Neural cell (in vitro differentiated cells): ENCODE measurements around the gene HAUS6. TPM values are rescaled to one million over a fixed set of nuclear protein-coding genes. Genes with fewer than 3 reads are reported as not detected.
"Not testable (repeated sequence)": the region's sequence is repeated elsewhere in the genome, so short reads cannot be mapped to it uniquely, and the experiment has no call there.

Experiments
- H2AFZ ChIP-seq: fragments of 200-600, 300-800 bp; sonication (generic), shearing (Covaris generic); 2 replicates; pipeline ENCODE4 v1.6.0; 2014; ENCODE audit warnings: low read depth, mild to moderate bottlenecking, antibody characterized with exemption, low read length, moderate library complexity
- H3F3A ChIP-seq: fragments of 200-600 bp; shearing (Covaris generic); 2 replicates; pipeline ENCODE4 v1.6.1; 2016; ENCODE audit warnings: mild to moderate bottlenecking, moderate library complexity, mixed read lengths, antibody characterized with exemption, low read length; ENCODE audit not compliant: insufficient read depth, poor library complexity, severe bottlenecking
- H3K27ac ChIP-seq: fragments of 200-600, 300-800 bp; sonication (generic), shearing (Covaris generic); 2 replicates; pipeline ENCODE4 v1.5.1; 2014; ENCODE audit warnings: mild to moderate bottlenecking, low read length, moderate library complexity
- H3K27me3 ChIP-seq: fragments of 300-800, 200-600 bp; sonication (generic), shearing (Covaris generic); 2 replicates; pipeline ENCODE4 v1.6.0; 2014; ENCODE audit warnings: mild to moderate bottlenecking, low read depth, low read length, moderate library complexity; ENCODE audit not compliant: insufficient read depth
- H3K36me3 ChIP-seq: fragments of 300-800, 200-600 bp; sonication (generic), shearing (Covaris generic); 2 replicates; pipeline ENCODE4 v1.5.1; 2014; ENCODE audit warnings: mild to moderate bottlenecking, antibody characterized with exemption, low read length, moderate library complexity; ENCODE audit not compliant: insufficient read depth
- H3K4me2 ChIP-seq: fragments of 300-800, 200-600 bp; sonication (generic), shearing (Covaris generic); 2 replicates; pipeline ENCODE4 v1.6.0; 2014; ENCODE audit warnings: mild to moderate bottlenecking, low read length
- H3K4me3 ChIP-seq: fragments of 300-800, 200-600 bp; sonication (generic), shearing (Covaris generic); 2 replicates; pipeline ENCODE4 v1.5.1; 2014; ENCODE audit warnings: mild to moderate bottlenecking, low read length, moderate library complexity
- H3K79me2 ChIP-seq: fragments of 200-600 bp; shearing (Covaris generic); replicated peaks from 2 replicates; pipeline ENCODE4 v1.6.0; 2014; ENCODE audit warnings: mild to moderate bottlenecking, low read length, moderate library complexity; ENCODE audit not compliant: insufficient read depth
- H3K9ac ChIP-seq: fragments of 300-800, 200-600 bp; sonication (generic), shearing (Covaris generic); 2 replicates; pipeline ENCODE4 v1.6.1; 2016; ENCODE audit warnings: mild to moderate bottlenecking, low read length, mixed read lengths
- H3K9me2 ChIP-seq: fragments of 200-600 bp; shearing (Covaris generic); 2 replicates; pipeline ENCODE4 v1.6.1; 2016; ENCODE audit warnings: mild to moderate bottlenecking, low read length, mixed read lengths; ENCODE audit not compliant: insufficient read depth
- H3K9me3 ChIP-seq: fragments of 200-600, 300-800 bp; sonication (generic), shearing (Covaris generic); 2 replicates; pipeline ENCODE4 v1.6.1; 2016; ENCODE audit warnings: mild to moderate bottlenecking, mixed run types, low read length, moderate library complexity, mixed read lengths
- H4K20me1 ChIP-seq: fragments of 200-600 bp; shearing (Covaris generic); 2 replicates; pipeline ENCODE4 v1.6.1; 2016; ENCODE audit warnings: mild to moderate bottlenecking, mixed run types; ENCODE audit not compliant: insufficient read depth
- EP300 ChIP-seq: fragments of 450-650 bp; conservative IDR thresholded peaks from 2 replicates; pipeline ENCODE4 v1.6.1; 2014; ENCODE audit warnings: antibody characterized with exemption, mild to moderate bottlenecking, moderate library complexity; ENCODE audit not compliant: poor library complexity, severe bottlenecking
- EZH2 ChIP-seq: fragments of 200-600, 300-800 bp; shearing (Covaris generic), sonication (generic); IDR thresholded peaks from 2 replicates; pipeline ENCODE4 v1.6.1; 2014; ENCODE audit warnings: antibody characterized with exemption, low read length, borderline replicate concordance, mild to moderate bottlenecking; ENCODE audit not compliant: insufficient read depth, poor library complexity, severe bottlenecking
- MXI1 ChIP-seq: fragments of 450-650 bp; conservative IDR thresholded peaks from 2 replicates; pipeline ENCODE4 v1.6.1; 2014; ENCODE audit warnings: antibody characterized with exemption, mild to moderate bottlenecking; ENCODE audit not compliant: poor library complexity, severe bottlenecking
- POLR2AphosphoS5 ChIP-seq: IDR thresholded peaks from 2 replicates; pipeline ENCODE4 v1.6.1; 2012
- RAD21 ChIP-seq: fragments of 450-650 bp; conservative IDR thresholded peaks from 2 replicates; pipeline ENCODE4 v1.6.1; 2014; ENCODE audit warnings: antibody characterized with exemption, mild to moderate bottlenecking, moderate library complexity
- SMC3 ChIP-seq: fragments of 450-650 bp; conservative IDR thresholded peaks from 2 replicates; pipeline ENCODE4 v1.6.1; 2014; ENCODE audit warnings: antibody characterized with exemption, mild to moderate bottlenecking, moderate library complexity; ENCODE audit not compliant: poor library complexity
- TAF1 ChIP-seq: IDR thresholded peaks from 2 replicates; pipeline ENCODE4 v1.6.1; 2012; ENCODE audit warnings: low read depth
- polyA plus RNA-seq: library from polyadenylated mRNA; depleted of rRNA; stranded (reverse); fragments of >200 nt; gene quantifications from 2 replicates; pipeline ENCODE4 v1.2.3, GENCODE V29; 2014
- TF ChIP-seq, protein P1 (sequence below): IDR thresholded peaks from 2 replicates; pipeline ENCODE4 v1.6.1; 2012; ENCODE audit warnings: borderline replicate concordance
- TF ChIP-seq, protein P2 (sequence below): fragments of 450-650 bp; IDR thresholded peaks from 2 replicates; pipeline ENCODE4 v1.5.1; 2014; ENCODE audit warnings: antibody characterized with exemption, mild to moderate bottlenecking, moderate library complexity; ENCODE audit not compliant: poor library complexity, severe bottlenecking

The HAUS6 gene
- polyA plus RNA-seq, 1 donor from 2014 or later, result 15.2 TPM

DNA sequence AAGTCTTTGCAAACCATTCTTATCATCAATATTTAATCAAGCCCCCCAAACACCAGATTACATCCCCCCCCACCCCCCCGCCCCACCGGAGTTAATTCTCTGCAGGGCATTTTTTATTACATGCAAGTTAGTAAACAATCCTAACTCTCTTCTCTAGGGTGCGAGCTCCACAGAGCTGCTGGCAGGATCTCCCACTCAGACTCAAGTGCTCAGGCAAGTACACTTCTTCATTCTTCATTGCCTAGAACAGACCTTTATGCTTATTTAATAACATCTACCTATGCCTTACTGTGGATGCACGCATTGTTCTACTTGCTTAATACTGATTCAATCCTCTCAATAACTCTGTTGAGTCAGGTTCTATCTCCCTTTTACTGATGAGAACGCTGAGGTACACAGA lies 79.6 kb downstream of the HAUS6 start:
- no peak overlapping the region for H2AFZ ChIP-seq

DNA sequence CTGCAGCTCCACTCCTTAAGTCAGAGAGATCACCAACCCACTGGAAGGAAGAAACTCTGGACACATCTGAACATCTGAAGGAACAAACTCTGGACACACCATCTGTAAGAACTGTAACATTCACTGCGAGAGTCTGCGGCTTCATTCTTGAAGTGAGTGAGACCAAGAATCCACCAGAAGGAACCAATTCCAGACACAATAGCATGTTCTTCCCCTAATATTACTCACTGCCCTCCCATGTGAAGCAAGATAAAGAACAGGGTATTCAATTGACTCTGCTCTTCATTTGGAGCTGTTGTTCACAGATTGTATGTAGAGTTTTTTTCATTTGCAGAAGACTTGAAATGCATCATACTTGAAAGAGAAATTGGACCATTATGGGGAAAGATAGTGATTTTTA lies 80.5 kb downstream of the HAUS6 start:
- no peaks in the 10 kb centered on the region for H3K9me2 ChIP-seq
- H3K36me3 ChIP-seq, result no peaks in the 10 kb centered on the region
- no peaks in the 10 kb centered on the region for H3K79me2 ChIP-seq
- H3K4me2 ChIP-seq, result no peak overlapping the region
- H3K9me3 ChIP-seq, result no peaks in the 10 kb centered on the region
- no peak overlapping the region for H3K4me3 ChIP-seq
- H3K9ac ChIP-seq, result no peak overlapping the region
- no peaks in the 10 kb centered on the region for H4K20me1 ChIP-seq
- TF ChIP-seq, protein P1, sequence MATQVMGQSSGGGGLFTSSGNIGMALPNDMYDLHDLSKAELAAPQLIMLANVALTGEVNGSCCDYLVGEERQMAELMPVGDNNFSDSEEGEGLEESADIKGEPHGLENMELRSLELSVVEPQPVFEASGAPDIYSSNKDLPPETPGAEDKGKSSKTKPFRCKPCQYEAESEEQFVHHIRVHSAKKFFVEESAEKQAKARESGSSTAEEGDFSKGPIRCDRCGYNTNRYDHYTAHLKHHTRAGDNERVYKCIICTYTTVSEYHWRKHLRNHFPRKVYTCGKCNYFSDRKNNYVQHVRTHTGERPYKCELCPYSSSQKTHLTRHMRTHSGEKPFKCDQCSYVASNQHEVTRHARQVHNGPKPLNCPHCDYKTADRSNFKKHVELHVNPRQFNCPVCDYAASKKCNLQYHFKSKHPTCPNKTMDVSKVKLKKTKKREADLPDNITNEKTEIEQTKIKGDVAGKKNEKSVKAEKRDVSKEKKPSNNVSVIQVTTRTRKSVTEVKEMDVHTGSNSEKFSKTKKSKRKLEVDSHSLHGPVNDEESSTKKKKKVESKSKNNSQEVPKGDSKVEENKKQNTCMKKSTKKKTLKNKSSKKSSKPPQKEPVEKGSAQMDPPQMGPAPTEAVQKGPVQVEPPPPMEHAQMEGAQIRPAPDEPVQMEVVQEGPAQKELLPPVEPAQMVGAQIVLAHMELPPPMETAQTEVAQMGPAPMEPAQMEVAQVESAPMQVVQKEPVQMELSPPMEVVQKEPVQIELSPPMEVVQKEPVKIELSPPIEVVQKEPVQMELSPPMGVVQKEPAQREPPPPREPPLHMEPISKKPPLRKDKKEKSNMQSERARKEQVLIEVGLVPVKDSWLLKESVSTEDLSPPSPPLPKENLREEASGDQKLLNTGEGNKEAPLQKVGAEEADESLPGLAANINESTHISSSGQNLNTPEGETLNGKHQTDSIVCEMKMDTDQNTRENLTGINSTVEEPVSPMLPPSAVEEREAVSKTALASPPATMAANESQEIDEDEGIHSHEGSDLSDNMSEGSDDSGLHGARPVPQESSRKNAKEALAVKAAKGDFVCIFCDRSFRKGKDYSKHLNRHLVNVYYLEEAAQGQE, result no peak
- TF ChIP-seq RAD21, result no peak
- no peak for TF ChIP-seq TAF1
- no peak for TF ChIP-seq POLR2AphosphoS5
- TF ChIP-seq SMC3, result no peak
- no peak for TF ChIP-seq EP300
- no peak for TF ChIP-seq MXI1
- no peaks in the 10 kb centered on the region for H3K27me3 ChIP-seq
- H2AFZ ChIP-seq, result no peak overlapping the region
- H3K27ac ChIP-seq, result no peak overlapping the region
- H3F3A ChIP-seq, result no peaks in the 10 kb centered on the region

More for the DNA sequence above, 79.6 kb downstream of the HAUS6 start:
- no peak overlapping the region for H3K4me3 ChIP-seq
- H4K20me1 ChIP-seq, result no peaks in the 10 kb centered on the region
- H3K79me2 ChIP-seq, result no peaks in the 10 kb centered on the region
- no peaks in the 10 kb centered on the region for H3K36me3 ChIP-seq
- H3K9ac ChIP-seq, result no peak overlapping the region
- H3F3A ChIP-seq, result no peaks in the 10 kb centered on the region
- TF ChIP-seq, protein P2, sequence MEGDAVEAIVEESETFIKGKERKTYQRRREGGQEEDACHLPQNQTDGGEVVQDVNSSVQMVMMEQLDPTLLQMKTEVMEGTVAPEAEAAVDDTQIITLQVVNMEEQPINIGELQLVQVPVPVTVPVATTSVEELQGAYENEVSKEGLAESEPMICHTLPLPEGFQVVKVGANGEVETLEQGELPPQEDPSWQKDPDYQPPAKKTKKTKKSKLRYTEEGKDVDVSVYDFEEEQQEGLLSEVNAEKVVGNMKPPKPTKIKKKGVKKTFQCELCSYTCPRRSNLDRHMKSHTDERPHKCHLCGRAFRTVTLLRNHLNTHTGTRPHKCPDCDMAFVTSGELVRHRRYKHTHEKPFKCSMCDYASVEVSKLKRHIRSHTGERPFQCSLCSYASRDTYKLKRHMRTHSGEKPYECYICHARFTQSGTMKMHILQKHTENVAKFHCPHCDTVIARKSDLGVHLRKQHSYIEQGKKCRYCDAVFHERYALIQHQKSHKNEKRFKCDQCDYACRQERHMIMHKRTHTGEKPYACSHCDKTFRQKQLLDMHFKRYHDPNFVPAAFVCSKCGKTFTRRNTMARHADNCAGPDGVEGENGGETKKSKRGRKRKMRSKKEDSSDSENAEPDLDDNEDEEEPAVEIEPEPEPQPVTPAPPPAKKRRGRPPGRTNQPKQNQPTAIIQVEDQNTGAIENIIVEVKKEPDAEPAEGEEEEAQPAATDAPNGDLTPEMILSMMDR, result no peak
- TF ChIP-seq EZH2 (no peak), RAD21 (no peak)
- TF ChIP-seq, protein P1, result no peak
- H3K27ac ChIP-seq, result no peak overlapping the region
- H3K9me2 ChIP-seq, result no peaks in the 10 kb centered on the region
- no peaks in the 10 kb centered on the region for H3K27me3 ChIP-seq
- H3K9me3 ChIP-seq, result no peaks in the 10 kb centered on the region
- no peak overlapping the region for H3K4me2 ChIP-seq

DNA sequence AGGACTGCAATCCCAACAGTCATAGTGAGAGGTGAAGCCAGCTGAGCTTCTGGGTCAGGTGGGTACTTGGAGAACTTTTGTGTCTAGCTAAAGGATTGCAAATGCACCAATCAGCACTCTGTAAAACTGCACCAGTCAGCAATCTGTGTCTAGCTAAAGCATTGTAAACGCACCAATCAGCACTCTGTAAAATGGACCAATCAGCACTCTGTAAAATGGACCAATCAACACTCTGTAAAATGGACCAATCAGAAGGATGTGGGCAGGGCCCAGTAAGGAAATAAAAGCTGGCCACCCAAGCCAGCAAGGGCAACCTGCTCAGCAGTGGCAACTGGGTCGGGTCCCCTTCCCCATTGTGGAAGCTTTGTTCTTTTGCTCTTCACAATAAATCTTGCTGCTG lies 81.1 kb downstream of the HAUS6 start:
- not testable (repeated sequence) for H3F3A ChIP-seq, H3K9me2 ChIP-seq, H3K9me3 ChIP-seq, H3K27me3 ChIP-seq, H3K79me2 ChIP-seq, H3K4me2 ChIP-seq, H3K9ac ChIP-seq, H2AFZ ChIP-seq, H3K27ac ChIP-seq, H4K20me1 ChIP-seq, H3K36me3 ChIP-seq, H3K4me3 ChIP-seq
